Psoas muscle (tissue), 8 donors: ENCODE measurements around the gene MALRD1. TPM values are rescaled to one million over a fixed set of nuclear protein-coding genes. Genes with fewer than 3 reads are reported as not detected.
A peak's percentile ranks its signal among the peaks of the same experiment; 100 is the strongest.

Experiments
- ATAC-seq, 4 donors: fragments of 200-7000 bp; cut with Tn5 transposase; one replicate each; pipeline ENCODE4 v1.9.1; 2020; ENCODE audit warnings: moderate library complexity in 3 of 4, mild to moderate bottlenecking in 2 of 4
- DNase-seq, 2 donors: peaks; one replicate each; pipeline ENCODE4 v3.0.0-alpha.2; 2020
- H3K27ac ChIP-seq: fragments of 200-600 bp; one replicate; pipeline ENCODE4 v1.8.0; 2022
- H3K27me3 ChIP-seq, 3 donors: fragments of 200-600 bp in 1 of 3; one replicate each; pipeline versions ENCODE4 v1.6.1 to v1.8.0; 2013 to 2022; ENCODE audit warnings: low read length in 2 of 3, mild to moderate bottlenecking in 2 of 3, moderate library complexity in 1 of 3; ENCODE audit not compliant: insufficient read depth in 3 of 3
- H3K36me3 ChIP-seq, 2 donors: fragments of 200-600 bp in 1 of 2; one replicate each; pipeline versions ENCODE4 v1.6.1 to v1.8.0; 2013 to 2022; ENCODE audit warnings: low read depth in 1 of 2, mild to moderate bottlenecking in 1 of 2, moderate library complexity in 1 of 2; ENCODE audit not compliant: insufficient read depth in 1 of 2
- H3K4me1 ChIP-seq: fragments of 200-600 bp; one replicate; pipeline ENCODE4 v1.8.0; 2022
- H3K4me3 ChIP-seq: fragments of 200-600 bp; one replicate; pipeline ENCODE4 v1.8.0; 2022; ENCODE audit warnings: mild to moderate bottlenecking
- H3K9me3 ChIP-seq: fragments of 200-600 bp; one replicate; pipeline ENCODE4 v1.8.0; 2022
- WGBS, 3 donors: extraction: QIAGEN DNeasy Blood & Tissue Kit; methylation state at CpG; one replicate each; pipeline versions ENCODE4 v1.1.6 to v1.1.7; 2013; 5-methylcytosine and 5-hydroxymethylcytosine counted together
- intact Hi-C, 2 donors: fragments of 100-400 bp; cut with DNase I; formaldehyde crosslinking; loops; one replicate each; pipeline versions ENCODE4 v1.11.0 to v1.14.2; 2022
- polyA plus RNA-seq, 3 donors: library from polyadenylated mRNA; stranded (reverse); fragments of 200-250 nt; gene quantifications; one replicate each; pipeline ENCODE4 v1.2.3, GENCODE V29; 2013
- total RNA-seq, 4 donors: library from RNA; stranded (reverse); fragmentation: NEBNext Ultra II Directional in 2 of 4; extraction: Animal tissue kit (Norgen Biotek cat#: 25700) in 2 of 4; gene quantifications; one replicate each; pipeline versions ENCODE4 v1.2.1 to v1.2.4, GENCODE V29; 2021 to 2023
- TF ChIP-seq, protein P1 (sequence below): fragments of 200-600 bp; IDR thresholded peaks from one replicate; pipeline ENCODE4 v1.8.0; 2022; ENCODE audit warnings: antibody characterized with exemption
- donor health status: healthy with polysubstance abuse.
- donor health status: DM: no; HTN: no; CAD: no; lungs with moderate emphysema.
- donor health status: Bipolar disorder and iron deficiency.
- donor health status: healthy.
- donor health status: DM: yes; HTN: yes; CAD: no.
- donor health status: DM: no; HTN: no; CAD: no.
- donor health status: DM: no; HTN: no; CAD: no.
- donor health status: DM: yes; HTN: yes; CAD: no.

MALRD1 gene
- total and polyA plus RNA-seq, 7 donors, result 0.12 to 0.39 (median 0.27) TPM; not detected in 3

GRCh38 chr10:19628767-19629560 lies 580.4 kb downstream of the MALRD1 start:
- intact Hi-C loops, result no loop called here
- peak overlapping the region; percentile 39 for H3K27ac ChIP-seq
- TF ChIP-seq, protein P1, sequence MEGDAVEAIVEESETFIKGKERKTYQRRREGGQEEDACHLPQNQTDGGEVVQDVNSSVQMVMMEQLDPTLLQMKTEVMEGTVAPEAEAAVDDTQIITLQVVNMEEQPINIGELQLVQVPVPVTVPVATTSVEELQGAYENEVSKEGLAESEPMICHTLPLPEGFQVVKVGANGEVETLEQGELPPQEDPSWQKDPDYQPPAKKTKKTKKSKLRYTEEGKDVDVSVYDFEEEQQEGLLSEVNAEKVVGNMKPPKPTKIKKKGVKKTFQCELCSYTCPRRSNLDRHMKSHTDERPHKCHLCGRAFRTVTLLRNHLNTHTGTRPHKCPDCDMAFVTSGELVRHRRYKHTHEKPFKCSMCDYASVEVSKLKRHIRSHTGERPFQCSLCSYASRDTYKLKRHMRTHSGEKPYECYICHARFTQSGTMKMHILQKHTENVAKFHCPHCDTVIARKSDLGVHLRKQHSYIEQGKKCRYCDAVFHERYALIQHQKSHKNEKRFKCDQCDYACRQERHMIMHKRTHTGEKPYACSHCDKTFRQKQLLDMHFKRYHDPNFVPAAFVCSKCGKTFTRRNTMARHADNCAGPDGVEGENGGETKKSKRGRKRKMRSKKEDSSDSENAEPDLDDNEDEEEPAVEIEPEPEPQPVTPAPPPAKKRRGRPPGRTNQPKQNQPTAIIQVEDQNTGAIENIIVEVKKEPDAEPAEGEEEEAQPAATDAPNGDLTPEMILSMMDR, result no peak

GRCh38 chr10:19629567-19629966 lies 581.0 kb downstream of the MALRD1 start:
- H3K4me3 ChIP-seq, result no peak overlapping the region
- H3K4me1 ChIP-seq, result no peaks in the 10 kb centered on the region
- intact Hi-C loops, result no loop called here
- no peaks in the 10 kb centered on the region for H3K27me3 ChIP-seq
- WGBS, 3 donors, result 32 to 41% (median 39%) methylated on average over 6 of the region's 6 CpGs
- no peaks in the 10 kb centered on the region for H3K36me3 ChIP-seq
- DNase-seq (peak; percentile 68 to 75), ATAC-seq (peak; percentile 46 to 74 (median 68))
- TF ChIP-seq, protein P1, result peak; percentile 8
- H3K9me3 ChIP-seq, result no peaks in the 10 kb centered on the region
- peak overlapping the region; percentile 39 for H3K27ac ChIP-seq

More at GRCh38 chr10:19628767-19629560, 580.4 kb downstream of the MALRD1 start:
- no peaks in the 10 kb centered on the region for H3K4me1 ChIP-seq
- H3K9me3 ChIP-seq, result no peaks in the 10 kb centered on the region
- no peaks in the 10 kb centered on the region for H3K36me3 ChIP-seq
- peak in 3 of 4 donors; percentile 64 to 85 (median 81) for ATAC-seq
- H3K27me3 ChIP-seq, result no peaks in the 10 kb centered on the region
- DNase-seq, result no peak
- WGBS, 3 donors, result 41 to 68% (median 46%) methylated on average over 7 of the region's 7 CpGs
- H3K4me3 ChIP-seq, result no peak overlapping the region

DNA sequence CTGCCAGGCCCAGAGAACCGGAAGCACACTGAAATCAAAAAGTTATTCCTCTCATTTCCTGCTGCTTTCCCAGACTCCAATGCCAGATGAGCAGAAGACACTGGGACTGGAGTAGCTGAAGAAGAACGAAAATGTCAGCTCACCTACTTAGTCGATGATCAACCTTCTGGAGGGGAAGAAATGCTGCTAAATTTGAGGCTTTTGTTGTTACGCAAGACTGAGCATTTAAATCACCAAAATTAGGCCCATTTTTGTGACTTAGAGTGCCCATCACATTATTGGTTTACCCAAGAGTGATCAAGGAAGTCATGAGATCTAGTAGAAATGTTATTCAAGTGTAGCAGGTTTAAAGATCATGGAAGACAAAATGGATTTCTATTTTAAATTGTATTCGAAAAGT lies 585.6 kb downstream of the MALRD1 start:
- Histone ChIP-seq H3K27ac (no peak overlapping the region), H3K36me3 (no peaks in the 10 kb centered on the region), H3K27me3 (no peaks in the 10 kb centered on the region), H3K4me3 (no peak overlapping the region), H3K4me1 (peaks cover 5% of the 10 kb centered on the region), H3K9me3 (no peaks in the 10 kb centered on the region)
- DNase-seq (no peak), ATAC-seq (no peak)
- intact Hi-C loops, result no loop called here
- 93 to 95% (median 95%) methylated on average over 5 of the region's 5 CpGs for WGBS, 3 donors
- TF ChIP-seq, protein P1, result no peak

DNA sequence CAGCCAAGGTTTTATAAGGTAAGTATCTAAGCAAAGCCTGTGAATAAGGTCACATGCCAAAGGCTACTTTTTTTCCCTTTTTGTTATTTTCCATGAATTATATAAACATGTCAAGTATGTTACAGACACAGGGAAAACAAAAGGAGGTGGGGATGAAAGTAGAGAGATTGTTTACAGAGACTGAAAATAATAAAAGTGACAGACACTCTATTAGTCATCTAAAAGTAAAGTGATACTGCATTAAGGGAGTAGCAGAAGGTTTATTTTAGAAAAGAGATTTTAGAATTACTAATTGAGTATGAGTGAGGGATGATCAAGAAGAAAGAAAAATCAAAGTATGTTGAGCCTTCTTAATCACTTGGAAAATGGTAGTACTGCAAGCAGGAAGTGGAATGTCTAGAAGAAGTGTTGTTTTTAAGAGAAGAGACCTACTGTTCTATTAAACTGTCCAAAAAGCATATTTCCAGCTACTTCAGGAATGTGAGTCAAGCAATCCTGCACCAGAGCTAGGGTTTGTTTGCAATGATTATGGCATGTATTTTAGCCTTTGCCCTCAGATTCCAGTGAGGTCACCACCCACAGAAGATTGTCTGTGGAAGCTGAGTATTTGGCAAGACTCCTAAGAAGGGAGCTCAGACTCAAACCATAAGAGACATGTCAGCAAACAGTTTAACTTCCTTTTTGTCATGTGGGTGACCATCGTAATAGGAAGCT lies 589.7 kb downstream of the MALRD1 start:
- H3K4me3 ChIP-seq, result peak overlapping the region; percentile 41
- no peaks in the 10 kb centered on the region for H3K27me3 ChIP-seq
- no peaks in the 10 kb centered on the region for H3K9me3 ChIP-seq
- TF ChIP-seq, protein P1, result no peak
- H3K27ac ChIP-seq, result peak overlapping the region; percentile 32
- WGBS, 3 donors, result 18 to 43% (median 24%) methylated on average over 1 of the region's 1 CpG
- DNase-seq (no peak), ATAC-seq (peak in 3 of 4 donors; percentile 44 to 77 (median 73))
- no peaks in the 10 kb centered on the region for H3K36me3 ChIP-seq
- H3K4me1 ChIP-seq, result peaks cover 5% of the 10 kb centered on the region
- intact Hi-C loops, result no loop called here
